ENCODE measurements around the gene SLC12A2.

The SLC12A2 gene

DNA sequence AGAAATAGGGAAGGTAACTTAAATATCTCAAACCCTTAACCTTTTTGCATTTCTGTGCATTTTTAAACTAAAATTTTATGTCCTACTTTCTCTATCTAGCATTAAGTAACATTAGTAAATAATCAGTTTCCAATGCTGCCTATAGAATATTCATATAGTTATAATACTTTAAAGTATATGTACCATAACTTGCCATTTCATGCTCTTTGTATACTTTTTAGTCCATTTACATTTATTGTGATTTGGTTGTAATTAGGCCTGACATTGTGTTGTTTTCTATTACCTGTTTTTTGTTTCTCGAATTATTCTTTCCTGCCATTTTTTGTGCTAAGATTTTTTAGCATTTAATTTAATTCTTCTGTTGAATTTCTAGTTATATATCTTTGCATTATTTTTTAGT, 13.7 kb downstream of the SLC12A2 start:
- no peak for DNase-seq (ENCODE audit: low spot score)

DNA sequence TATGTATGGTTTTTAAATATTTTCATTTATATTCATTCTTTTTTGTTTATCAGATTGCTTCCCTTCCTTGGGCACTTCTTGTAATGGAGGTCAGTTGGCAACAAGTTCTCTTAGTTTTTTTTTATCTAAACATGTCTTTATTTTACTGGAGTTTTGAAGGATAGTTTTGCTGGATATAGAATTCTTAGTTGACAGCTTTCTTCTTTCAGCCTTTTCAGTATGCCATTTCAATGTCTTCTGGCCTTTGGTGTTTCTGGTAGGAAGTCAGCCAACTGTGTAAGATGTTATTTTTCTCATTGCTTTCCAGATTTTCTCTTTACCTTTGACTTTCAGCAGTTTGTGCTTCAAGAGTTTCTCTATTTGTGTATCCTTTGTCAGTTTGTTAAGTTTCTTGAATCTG, 14.2 kb downstream of the SLC12A2 start:
- no peak for DNase-seq (ENCODE audit: low spot score)

DNA sequence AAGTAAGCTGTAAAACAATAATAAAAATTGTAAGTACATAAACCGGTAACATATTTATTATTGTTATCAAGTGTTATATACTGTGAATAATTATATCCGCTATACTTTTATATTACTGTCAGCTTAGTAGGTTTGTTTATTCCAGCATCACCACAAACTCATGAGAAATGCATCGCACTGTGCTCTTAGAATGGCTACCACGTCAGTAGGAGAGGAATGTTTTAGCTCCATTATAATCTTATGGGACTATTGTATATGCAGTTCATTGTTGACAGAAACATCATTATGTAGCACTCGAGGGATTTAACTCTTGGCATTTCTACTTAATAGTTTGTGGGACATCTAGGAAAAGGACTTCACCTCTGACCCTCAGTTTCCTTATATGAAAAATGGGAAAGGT, 16.4 kb downstream of the SLC12A2 start:
- DNase-seq (ENCODE audit: low spot score), result no peak

DNA sequence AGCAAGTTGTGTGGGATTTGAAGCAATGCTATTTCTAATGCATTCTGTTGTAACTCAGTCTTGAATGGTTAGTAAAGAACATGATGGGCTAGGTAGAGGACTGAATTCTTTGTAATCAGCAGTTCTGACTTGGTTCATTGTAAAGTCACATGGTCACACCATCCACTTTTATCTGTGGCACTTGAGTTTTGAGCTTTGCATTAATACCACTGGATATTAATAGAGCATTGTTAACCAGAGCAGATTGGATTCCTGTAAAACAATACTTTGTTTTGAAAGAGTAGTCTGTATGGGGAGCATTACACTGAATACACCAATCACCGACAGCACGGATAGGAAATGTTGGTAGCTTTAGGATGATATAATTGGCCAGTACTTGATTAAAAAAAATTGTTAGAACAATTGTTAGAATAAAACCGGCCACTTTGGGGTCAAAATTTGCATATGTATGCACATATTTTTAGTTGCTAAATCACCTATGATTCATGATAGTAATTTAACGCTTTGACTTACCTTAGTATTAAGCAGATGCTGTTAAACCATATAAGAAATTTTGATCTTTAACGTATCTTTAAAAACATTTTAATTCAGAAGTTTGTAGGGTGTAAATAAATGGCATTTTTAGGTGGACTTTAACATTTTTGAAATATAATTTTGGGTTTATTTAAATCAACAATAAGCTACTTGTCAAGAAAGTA, 17.4 kb downstream of the SLC12A2 start:
- no peak for DNase-seq (ENCODE audit: low spot score)

DNA sequence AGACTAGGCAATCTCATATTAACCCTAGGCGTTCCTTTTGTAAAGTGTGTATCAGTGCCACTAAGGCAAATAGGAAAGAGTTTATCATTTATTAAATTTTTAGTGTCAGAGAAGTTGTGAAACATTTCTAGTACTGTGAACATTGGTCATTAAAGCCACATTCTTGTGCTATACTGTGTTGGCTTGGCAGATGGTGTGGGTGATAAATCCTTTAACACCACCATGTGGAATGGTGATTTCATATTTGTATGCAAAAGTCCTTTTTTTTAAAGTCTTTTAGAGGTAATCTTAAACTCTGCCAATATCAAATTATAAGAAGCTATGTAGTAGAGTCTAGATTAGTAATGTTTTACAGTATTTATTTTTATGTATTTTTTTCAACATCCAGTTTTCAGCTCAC, 18.1 kb downstream of the SLC12A2 start:
- no peak for DNase-seq (ENCODE audit: low spot score)

DNA sequence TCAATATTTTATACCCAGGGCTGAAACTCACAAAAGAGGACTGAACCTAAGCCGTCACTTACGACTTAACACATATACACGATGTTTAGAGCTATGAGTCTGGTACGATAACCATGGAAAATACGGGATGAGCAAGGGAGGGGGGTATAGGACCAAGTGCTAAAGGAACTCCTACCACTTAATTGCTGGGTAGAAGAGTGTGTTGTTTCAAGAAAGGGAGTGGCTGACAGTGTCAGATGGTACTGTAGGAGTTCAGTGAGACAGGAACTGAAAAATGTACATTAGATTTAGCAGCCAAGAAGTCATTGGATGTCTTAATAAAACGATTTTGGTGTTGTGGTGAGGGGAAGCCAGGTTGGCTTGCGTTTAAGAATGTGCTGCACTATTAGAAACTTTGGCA, 21.6 kb downstream of the SLC12A2 start:
- DNase-seq (ENCODE audit: low spot score), result no peak

DNA sequence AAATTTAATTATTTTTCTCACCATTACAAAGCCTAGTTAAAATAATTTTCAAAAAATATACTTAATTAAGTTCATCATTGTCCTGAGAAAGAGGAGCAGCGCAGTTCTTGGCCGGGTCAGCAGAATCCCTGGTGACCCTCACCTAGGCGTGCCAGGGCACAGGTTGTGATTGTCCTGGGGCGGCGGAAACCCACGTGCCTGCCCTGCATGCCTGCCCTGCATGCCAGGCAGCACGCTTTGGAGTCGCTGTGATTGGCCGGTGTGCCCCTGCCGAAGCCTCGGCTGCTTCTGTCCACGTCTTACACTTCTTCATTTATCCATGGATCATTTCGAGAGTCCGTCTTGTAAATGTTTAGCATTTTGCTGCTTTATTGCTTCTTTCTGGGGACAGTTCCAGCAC, 25.6 kb downstream of the SLC12A2 start:
- no peak for DNase-seq (ENCODE audit: low spot score)

DNA sequence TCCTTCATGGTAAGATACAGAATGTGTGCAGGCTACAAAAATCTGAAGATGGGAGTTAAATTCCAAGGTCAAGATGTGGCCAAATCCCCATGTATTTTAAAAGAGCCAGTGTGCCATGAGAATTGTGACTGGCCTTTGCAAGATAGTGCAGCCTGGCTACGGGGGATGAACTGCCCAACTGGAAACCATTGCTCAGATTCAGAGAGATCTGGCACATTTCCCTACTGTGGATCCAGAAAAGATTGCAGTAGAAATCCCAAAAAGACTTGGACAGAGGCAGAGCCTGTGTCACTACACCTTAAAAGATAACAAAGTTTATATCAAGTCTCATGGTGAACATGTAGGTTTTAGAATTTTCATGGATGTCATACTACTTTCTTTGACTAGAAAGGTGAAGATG, 26.2 kb downstream of the SLC12A2 start:
- DNase-seq (ENCODE audit: low spot score), result no peak

DNA sequence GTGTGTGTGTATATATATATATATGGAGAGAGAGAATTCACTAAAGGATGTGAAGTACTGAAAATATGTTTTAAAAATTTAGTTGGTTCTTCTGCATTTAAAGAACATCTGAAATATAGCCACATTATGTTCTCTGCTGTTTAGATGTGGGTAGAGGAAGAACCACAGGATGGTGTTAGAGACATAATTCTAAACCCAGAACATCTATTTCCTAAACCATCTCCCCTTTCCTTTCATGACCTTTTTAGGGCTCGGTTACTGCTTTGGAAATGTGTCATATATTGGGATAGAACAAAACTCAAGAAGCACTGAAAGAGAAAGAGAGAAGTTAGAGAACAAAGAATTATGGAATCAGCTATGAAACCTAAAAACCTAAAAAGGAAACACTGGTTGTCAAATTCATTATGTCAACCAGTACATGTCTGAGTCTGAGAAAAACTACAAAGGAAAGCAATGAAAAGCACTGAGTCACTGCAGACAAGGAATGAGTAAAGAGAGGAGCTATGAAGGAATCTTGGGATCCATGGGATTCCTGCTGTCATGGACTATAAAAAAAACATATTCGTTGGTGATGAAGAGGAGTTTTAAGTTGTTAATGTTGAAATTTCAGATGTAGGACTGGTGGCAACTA, 28.4 kb downstream of the SLC12A2 start:
- no peak for DNase-seq (ENCODE audit: low spot score)

DNA sequence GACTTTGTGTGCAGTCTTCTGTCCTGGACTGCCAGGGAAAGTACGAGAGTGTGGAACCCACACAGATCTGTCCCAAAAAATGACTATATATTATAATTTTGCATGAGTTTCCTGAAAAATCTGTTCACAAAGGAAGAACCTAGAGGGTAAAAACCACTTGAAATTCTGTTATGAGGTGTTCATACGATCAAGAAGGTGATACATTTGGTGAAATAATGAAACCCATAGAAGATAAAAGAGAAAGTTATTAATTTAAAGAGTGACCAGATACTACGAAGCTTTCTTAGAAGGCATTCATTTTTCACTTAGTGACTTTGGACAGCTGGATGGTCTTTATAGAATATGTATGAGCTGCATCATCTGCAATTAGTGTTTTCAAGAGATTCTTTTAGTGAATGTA, 32.9 kb downstream of the SLC12A2 start:
- DNase-seq (ENCODE audit: low spot score), result no peak

DNA sequence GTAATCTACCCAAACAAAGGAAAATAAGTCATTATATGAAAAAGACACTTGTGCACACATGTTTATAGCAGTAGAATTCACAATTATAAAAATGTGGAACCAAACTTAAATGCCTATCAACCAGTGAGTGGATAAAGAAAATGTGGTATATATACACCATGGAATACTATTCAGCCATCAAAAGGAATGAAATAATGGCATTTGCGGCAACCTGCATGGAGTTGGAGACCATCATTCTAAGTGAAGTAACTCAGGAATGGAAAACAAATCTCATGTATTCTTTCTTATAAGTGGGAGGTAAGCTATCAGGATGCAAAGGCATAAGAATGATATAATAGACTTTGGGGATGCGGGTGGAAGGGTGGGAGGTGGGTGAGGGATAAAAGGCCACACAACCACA, 34.6 kb downstream of the SLC12A2 start:
- no peak for DNase-seq (ENCODE audit: low spot score)

DNA sequence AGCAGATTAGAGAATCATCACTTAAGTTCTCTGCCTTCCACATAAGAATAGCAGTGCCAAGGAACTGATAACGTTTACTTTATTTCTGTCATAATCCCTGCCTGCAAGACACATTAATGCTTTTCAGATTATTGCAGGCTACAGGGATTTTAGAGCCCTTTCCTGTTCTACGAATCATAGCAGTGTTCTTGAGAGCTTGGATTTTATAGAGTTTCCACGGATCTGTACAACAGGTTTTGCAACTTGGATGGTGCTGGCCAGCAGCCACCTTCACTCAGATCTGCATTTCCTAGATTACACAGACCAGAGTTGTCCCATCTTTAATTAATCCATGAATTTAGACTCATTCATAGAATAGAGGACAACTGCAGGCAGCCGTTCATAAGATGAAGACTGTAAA, 38.1 kb downstream of the SLC12A2 start:
- no peak for DNase-seq (ENCODE audit: low spot score)

GRCh38 chr5:128123936-128124335, 40.4 kb downstream of the SLC12A2 start:
- no peak for DNase-seq (ENCODE audit: low spot score)

- no peak for DNase-seq (ENCODE audit: low spot score)
Observed at GRCh38 chr5:128126241-128126640, 42.7 kb downstream of the SLC12A2 start.

GRCh38 chr5:128132499-128132898, 48.9 kb downstream of the SLC12A2 start:
- no peak for DNase-seq (ENCODE audit: low spot score)

DNA sequence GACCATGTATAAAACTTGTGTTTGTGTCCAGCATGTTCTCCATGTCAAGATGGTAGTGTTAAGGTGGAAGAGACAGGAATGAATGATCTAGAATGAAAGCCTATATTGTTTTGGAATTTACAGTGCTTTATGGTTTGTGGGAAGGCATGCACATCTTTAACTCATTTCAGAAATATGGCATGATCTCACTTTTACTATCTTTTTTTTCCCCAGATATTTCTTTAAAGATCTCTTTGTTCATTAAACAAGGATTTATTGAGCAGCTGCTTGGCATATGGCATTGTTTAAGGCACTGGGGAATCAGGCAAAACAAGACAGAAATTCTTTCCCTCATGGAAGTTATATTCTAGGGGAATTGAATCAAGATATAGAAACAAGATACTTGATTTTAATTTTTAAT, 51.7 kb downstream of the SLC12A2 start:
- no peak for DNase-seq (ENCODE audit: low spot score)

GRCh38 chr5:128143911-128144310, 60.3 kb downstream of the SLC12A2 start:
- DNase-seq (ENCODE audit: low spot score), result no peak

- no peak for DNase-seq (ENCODE audit: low spot score)
Observed at GRCh38 chr5:128144491-128144890, 60.9 kb downstream of the SLC12A2 start.

DNA sequence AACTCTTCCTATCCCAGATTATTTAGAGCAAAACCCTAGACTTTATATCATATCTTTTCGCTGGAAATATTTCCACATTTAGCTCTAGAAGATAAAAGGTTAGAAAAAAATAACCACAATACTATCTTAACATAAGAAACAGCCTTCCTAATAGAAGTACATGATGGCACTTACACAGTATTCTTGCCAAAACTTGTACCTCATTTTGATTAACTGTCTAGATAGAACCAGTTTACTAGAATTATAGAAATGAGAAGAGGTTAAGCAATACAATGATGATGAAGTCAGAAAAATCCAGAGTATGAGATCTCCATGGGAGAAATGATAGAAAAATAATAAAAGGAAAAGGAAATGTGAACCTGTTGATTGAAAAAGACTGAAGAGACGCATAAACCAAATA, 63.1 kb downstream of the SLC12A2 start:
- DNase-seq (ENCODE audit: low spot score), result no peak

GRCh38 chr5:128154943-128155342, 71.4 kb downstream of the SLC12A2 start:
- no peak for DNase-seq (ENCODE audit: low spot score)

DNA sequence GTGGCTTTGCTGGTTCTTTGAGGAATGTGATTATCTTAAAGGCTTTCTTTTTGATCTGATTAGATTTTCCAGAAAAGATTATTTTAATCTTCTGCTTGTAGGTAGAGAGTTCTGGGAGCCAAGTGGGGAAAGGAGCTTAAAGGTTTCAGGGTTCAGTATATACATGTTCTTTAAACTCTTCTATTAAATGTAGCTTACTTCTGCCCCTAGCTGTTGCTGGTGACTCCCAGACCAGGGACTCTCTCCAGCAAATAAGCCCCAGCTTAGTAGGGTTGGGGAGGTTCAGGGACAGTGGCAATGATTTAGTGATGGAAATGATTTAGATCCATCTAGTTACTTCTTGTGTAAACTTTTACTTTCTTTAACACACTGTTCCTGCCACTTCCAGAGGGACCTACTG, 72.2 kb downstream of the SLC12A2 start:
- DNase-seq (ENCODE audit: low spot score), result no peak

DNA sequence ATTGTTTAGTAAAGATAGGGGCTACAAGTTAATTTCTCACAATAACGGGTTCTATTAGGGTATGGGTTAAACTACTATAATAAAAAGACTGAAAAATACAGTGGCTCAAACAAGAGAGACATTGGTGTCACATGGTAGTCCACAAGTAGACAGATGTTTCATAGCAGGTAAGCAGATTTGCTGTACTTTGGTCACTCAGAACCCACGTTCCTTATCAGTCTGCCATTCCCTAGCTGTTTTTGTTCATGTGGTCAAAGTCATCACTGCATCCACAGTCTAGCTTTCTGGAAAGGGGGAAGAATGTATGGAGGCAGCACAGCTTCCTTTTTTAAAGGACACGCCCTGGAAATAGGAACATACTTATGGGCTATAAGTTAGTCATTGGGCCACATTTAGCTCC, 73.0 kb downstream of the SLC12A2 start:
- no peak for DNase-seq (ENCODE audit: low spot score)

GRCh38 chr5:128158342-128158741, 74.8 kb downstream of the SLC12A2 start:
- no peak for DNase-seq (ENCODE audit: low spot score)

DNA sequence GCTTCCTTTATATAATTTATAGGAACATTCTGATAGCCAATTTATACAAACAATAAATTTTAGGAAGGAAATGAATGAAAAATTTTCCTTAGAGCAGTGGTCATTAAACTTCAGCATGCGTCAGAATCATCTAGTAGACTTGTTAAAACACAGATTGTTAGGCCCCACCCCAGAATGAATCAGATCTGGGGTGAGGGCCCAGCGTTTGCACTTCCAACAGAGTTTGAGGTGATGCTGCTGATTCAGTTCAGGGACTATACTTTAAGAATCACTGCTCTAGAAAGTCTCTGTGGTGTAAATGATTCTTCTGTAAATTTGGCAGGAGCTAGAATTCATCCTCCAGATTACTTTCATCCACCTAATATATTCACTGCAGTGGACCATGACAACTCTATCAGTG, 80.4 kb downstream of the SLC12A2 start:
- DNase-seq (ENCODE audit: low spot score), result no peak
